Measurements from ENCODE around the gene OR7D4.
"Not testable (repeated sequence)": the region's sequence is repeated elsewhere in the genome, so short reads cannot be mapped to it uniquely, and the experiment has no call there.

Gene OR7D4
- 0 reads per million in 4 donors for total RNA-seq

DNA sequence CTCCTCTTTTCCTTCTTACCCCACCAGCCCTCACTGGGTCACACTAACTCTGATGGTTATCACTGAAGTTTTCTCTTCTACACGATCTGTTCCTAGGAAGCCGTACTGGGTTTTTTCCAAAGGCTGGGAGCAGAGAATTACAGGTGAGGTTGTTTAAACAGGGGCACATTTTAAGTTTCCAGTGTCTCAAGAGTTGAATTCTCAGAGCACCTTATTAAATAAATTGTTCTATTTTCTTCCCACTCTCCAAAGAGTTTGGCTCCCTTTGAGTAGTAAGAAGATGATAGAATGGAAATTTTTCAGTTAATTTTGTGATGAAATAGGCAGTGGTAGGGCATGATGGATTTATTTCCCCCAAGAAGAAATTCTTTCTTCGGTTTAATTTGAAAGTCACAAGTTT, at the start of gene OR7D4:
OR7D4 (minus strand) TSS at position 101 of the 400 bp plus-strand sequence. CDS start 4,752 bp downstream, outside the sequence.
- DNase-seq = no peak

DNA sequence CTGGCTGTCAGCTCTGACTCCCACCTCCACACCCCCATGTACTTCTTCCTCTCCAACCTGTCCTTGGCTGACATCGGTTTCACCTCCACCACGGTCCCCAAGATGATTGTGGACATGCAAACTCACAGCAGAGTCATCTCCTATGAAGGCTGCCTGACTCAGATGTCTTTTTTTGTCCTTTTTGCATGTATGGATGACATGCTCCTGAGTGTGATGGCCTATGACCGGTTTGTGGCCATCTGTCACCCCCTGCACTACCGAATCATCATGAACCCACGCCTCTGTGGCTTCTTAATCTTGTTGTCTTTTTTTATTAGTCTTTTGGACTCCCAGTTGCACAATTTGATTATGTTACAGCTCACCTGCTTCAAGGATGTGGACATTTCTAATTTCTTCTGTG, 31.8 kb upstream of the OR7D4 start:
- no peak for DNase-seq

DNA sequence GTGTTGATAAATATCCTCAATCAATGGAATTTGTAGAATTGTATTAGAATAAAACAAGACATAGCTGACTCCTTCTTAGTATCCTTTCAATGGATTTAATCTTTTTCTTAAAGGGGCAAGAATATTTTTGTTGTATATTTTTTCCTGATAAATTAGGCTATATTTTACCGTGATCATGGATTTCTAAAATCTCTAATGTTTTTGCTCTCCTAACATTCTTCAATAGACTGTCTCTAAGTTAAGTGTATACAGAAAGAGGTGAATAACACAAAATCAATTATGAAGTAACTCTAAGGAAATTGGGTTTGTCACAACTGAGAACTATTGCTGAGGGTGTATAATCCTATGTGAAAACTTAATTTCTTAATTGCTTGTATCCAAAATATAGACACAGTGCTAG, 31.2 kb upstream of the OR7D4 start, which contains the start of gene OR7E24:
OR7E24 (plus strand) TSS at position 301 of the 400 bp plus-strand sequence. CDS start 114 bp downstream, outside the sequence.
- no peak for DNase-seq

DNA sequence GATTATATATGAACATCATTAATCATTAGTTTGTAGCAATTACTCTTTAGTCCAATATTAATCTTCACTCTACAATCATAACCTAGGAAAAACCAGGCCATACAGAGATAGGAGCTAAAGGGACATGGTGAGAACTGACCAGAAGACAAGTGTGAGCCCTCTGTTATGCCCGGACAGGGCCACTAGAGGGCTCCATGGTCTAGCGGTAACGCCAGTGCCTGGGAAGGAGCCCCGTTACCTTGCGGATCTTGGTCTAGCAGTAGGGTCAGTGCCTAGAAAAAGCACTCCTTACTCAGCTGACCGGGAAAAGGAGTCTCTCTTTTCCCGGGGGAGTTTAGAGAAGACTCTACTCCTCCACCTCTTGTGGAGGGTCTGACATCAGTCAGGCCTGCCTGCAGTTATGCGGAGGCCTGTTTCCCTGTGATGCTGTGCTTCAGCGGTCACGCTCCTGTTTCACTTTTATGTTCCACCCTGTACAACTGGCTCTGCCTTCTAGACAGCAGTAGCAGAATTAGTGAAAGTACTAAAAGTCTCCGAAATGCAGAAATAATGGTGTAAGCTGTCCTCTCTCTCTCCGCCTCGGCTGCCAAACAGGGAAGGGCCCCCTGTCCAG, 13.8 kb downstream of the OR7D4 start:
- peak; percentile 30 to 52 (median 38) for DNase-seq

DNA sequence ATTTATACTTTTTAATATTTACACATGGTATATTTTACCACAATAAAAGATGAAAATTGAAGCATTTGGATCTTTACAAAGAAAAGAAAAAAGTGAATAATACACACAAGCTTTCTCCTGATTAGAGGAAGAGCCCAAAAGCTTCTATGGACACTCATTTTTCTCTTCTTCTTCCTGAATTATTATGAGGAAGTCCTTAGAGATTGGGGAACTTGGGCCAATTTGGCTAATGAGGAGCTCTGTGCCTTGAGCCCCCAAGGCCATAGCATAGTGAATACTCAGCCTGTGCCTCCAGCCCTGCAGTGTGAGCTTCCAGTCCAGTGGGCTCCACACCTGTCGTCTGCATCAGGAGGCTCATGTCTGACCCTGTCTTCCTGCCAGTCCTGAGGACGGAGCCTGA, 21.3 kb downstream of the OR7D4 start:
- not testable (repeated sequence) for DNase-seq

DNA sequence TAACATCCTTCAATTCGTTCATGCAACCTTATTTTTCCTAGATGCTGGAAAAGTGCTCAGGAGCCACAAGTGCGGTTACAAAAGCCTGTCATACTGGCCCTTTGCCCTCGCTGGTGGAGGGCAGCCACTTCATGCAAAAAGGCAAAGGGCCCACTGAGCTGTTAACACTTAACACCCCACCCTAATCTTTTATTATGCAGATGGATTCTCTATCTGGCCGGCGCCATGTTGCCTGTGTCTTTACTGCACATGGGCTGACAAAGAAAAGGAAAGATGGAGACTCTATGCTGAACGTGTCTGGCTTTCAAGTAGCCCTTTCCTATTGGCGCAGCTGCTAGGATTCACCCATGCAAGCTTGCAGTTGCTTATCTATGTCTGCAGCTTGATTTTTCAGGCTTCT, 29.9 kb downstream of the OR7D4 start:
- no peak for DNase-seq

DNA sequence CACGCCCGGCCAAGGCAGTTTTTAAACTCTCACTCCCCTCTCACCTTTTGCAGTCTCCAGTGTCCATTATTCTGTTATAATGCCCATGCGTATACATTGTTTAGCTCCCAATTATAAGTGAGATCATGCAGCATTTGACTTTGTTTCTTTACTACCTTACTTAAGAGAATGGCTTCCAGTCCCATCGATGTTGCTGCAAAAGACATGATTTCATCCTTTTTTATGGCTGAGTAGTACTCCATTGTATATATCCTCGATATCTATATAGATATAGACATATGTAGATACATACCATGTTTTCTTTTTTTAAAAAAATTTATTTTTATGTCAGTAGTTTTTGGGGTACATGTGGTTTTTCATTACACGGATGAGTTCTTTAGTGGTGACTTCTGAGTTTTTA, 32.2 kb downstream of the OR7D4 start:
- DNase-seq = no peak

DNA sequence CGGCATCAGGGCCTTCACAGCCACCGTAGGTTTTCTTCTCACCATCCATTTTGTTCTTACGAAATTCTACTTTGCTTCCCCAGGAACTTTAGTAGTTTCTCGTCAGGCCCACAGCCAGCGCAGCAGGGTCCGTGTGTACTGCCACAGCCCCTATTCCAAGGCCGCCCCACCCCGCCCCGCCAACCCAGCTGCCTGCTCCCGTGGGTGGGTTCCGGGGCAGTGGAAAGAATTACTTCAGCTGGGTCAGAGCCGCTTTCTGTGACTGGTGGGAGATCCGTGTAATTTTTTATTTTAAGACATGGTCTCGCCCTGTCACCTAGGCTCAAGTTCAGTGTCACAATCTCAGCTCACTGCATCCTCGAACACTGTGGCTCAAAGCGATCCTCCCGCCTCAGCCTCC, 36.4 kb downstream of the OR7D4 start:
- no peak for DNase-seq

DNA sequence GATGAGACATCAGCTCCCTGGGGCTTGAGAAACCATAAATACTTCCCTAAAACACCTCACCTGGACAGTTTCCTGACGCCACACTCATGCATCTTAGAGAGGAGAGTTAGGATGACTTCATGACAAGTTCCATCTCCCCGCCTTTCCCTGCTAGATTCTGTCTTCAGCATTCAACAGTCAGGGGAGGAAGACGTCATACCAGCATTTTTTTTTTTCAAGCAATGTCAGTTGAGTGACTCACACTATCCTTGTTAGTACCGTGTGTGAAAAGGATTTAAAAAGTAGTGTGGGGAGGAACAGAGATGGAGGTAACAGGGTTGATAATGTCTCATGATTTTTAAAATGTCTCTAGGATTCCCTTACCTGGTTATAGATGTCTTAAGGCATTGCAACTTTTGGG, 40.5 kb downstream of the OR7D4 start, which contains the start of gene OR7D2:
OR7D2 (plus strand) TSS at position 79 of the 400 bp plus-strand sequence. CDS start 6,803 bp downstream, outside the sequence.
- DNase-seq = no peak

DNA sequence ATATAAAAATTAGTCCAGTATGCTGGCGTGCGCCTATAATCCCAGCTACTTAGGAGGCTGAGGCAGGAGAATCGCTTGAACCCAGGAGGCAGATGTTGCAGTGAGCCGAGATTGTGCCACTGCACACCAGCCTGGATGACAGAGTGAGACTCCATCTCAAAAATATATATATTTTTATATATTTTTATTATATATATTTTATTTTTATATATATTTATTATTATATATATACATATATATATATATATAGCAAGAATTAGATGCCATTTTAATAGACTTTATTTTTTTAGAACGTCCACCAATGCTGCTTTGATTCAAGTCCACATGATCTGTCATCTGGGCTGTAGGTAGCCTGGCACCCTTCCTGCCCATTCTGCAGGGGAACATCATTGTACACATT, 44.1 kb downstream of the OR7D4 start:
- no peak for DNase-seq

DNA sequence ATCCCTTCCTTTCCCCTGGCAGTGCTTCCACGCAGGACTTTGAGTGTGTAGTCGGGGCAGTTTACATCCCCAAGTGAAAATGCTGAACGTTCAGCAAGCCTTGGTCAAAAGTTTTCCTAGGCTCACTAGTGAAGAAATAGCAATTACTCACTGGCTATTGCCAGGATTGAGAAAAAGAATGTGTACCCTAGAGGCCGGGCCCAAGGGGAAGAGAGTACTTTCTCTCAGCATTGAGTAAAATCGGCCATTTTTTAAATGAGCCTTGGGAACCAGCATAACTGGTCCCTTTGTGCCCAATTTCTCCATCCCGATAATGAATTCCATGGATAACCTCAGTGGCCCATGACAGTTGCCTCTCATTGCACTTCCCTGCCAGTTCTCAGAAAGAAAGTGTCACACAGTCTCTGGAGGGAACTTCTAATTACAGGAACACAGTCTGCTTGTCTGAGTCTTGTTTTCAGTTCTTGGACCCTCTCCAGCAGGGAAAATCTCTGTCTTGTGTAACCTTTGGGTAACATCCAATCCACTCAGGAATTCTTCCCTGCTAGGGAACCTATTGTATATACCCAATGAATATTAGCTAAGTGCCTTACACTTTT, 47.9 kb downstream of the OR7D4 start:
- DNase-seq = no peak

DNA sequence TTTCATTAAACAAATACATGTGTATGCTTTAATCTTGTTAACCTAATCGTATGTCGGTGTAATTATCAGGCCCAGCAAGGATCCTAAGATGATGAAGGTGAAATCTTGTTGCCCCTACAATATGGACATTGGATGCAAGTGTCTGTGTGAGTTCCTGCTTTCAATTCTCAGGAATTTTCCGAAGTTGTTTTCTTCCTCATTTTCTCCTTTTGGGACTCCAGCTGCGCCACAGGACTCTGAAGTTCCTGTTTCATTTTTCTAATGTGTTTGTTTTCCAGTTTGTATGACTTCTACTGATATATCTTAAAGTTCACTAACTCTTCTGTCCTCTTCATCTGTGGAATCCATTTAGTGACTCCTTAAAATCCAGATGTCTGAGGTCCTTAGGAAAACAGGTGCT, 52.5 kb downstream of the OR7D4 start:
- DNase-seq = no peak

DNA sequence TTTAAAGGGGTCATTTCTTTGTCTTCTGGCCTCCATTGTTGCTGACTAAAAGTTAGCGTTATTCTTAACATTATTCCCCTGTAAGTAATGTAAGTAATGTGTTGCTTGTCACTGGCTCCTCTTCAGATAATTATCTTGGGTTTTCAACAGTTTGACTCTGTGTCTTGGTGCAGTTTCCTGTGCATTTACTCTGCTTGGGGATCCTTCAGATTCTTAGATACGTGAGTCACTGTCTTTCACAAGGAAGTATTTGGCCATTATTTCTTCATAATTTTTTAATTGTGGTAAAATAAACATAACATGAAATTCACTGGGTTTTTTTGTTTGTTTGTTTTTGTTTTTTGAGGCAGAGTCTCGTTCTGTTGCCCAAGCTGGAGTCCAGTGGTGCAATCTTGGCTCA, 54.1 kb downstream of the OR7D4 start:
- DNase-seq = no peak

DNA sequence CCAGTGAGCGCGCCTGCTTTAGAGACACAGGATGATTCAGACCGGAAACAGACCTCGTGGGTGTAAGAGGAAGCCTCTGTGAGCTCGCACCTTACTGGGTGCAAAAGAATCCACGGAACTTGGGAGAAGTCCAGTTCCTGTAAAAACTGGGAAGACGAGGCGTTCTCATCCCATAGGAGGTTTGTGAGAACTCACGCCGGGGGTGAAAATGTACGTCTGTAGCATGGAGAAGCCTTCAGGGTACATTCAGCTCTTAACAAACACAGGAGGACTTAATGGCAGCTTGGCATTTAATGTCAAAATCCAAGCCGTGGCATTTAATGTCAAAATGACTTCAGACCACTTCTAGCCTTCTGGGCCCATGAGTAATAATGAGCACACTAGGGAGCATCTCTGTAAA, 58.0 kb downstream of the OR7D4 start:
- DNase-seq = no peak
